Vagina (tissue), 2 donors: ENCODE data around the gene ZSCAN26.

Source experiments
- POLR2A ChIP-seq, 2 donors: fragments of 450-650 bp; IDR thresholded peaks; one replicate each; pipeline ENCODE4 v1.6.1; 2017; ENCODE audit warnings: antibody characterized with exemption in 2 of 2, mild to moderate bottlenecking in 2 of 2, moderate library complexity in 2 of 2
- TF ChIP-seq, protein P1 (sequence below), 3 experiments: fragments of 450-650 bp in 2 of 3; fragments of 200-600 bp in 1 of 3; sonication (generic) in 1 of 3; IDR thresholded peaks; one replicate each; pipeline ENCODE4 v1.5.1; 2017 to 2019; ENCODE audit warnings: antibody characterized with exemption in 3 of 3, mild to moderate bottlenecking in 2 of 3, moderate library complexity in 2 of 3

DNA sequence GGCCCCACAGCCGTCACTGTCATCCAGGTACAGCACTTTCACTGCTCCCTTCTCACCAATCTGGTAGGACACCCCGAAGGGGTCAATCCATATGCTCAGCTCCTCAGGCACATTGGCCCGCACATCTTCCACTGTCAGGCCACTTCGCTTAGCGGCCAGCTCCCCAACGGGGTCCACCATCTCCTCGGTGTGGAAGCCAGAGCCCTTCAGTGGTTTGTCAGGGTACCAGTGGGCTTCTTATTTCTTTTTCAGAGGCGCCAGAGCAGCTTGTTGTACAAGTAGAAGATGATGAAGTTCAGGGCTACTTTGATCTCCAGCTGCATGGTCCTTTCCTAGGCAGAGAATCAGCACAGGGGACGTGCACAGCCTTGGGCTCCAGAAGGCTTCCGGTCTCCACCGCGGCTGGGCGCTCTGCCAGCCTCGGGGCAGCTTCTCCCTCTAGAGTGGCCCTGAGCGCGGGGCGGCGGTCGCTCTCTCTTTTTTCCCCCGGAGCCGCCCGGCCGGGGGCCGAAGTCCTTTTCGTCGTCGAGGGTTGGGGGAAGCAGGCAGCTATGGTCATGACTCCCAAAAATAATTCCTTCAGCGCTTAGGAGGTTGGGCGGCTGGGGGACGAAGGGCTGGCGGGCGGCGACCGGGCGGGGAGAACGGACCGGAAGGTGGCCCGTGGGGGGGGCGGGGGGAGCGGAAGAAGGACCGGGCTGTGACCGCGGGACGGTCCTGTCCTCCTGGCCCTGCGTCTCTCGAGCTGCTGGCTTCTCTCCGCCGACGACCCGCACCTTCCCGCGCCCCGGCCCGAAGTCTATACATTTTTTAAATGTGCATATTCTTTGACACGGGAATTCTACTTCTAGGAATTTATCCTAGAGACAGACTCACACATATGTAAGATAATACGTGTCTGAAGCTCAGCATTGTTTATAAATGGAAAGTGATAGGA lies 48.4 kb upstream of the ZSCAN26 start:
- TF ChIP-seq, protein P1, sequence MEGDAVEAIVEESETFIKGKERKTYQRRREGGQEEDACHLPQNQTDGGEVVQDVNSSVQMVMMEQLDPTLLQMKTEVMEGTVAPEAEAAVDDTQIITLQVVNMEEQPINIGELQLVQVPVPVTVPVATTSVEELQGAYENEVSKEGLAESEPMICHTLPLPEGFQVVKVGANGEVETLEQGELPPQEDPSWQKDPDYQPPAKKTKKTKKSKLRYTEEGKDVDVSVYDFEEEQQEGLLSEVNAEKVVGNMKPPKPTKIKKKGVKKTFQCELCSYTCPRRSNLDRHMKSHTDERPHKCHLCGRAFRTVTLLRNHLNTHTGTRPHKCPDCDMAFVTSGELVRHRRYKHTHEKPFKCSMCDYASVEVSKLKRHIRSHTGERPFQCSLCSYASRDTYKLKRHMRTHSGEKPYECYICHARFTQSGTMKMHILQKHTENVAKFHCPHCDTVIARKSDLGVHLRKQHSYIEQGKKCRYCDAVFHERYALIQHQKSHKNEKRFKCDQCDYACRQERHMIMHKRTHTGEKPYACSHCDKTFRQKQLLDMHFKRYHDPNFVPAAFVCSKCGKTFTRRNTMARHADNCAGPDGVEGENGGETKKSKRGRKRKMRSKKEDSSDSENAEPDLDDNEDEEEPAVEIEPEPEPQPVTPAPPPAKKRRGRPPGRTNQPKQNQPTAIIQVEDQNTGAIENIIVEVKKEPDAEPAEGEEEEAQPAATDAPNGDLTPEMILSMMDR (IDR thresholded peaks at IDR 0.05): no peak
- TF ChIP-seq POLR2A (IDR thresholded peaks at IDR 0.05): no peak
